Measurements from ENCODE around the gene GPR78.

GPR78 gene

DNA sequence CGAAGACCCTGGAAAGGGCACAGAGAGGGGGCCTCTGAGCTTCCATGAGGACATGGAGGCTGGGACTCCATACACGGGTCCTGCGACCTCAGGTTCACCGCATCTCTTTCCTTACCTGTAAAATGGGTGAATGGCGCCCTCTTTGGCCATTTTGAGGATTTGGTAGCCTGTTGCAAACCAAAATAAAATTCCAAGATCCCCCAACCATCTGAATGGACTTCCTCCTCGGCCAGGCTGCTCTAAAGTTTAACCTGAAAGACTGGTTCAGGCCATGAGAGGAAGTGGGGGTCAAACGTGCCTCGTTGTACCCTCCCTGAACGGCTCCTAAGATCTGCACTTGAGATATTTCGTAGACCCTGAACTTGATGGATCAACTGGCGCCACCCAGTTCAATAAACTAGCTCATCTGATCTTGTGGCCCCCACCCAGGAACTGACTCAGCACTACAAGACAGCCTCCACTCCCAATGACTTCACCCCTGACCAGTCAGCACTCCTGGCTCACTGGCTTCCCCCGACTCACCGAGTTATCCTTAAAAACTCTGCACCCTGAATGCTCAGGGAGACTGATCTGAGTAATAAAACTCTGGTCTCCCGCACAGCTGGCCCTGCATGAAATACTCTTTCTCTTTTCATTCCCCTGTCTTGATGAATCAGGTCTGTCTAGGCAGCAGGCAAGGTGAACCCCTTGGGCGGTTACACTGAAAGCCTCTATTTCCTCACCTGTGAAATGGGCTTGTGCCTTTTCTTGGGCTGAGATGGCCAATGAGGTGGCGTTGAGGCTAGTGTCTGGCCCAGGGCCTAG is 32.9 kb upstream of the GPR78 start:
- Histone ChIP-seq H3K27me3 (ENCODE audit: insufficient read depth, low read length) (no peaks in the 10 kb centered on the region), H2AFZ (ENCODE audit: low read length, unreplicated experiment) (no peak overlapping the region), H3K27ac (ENCODE audit: low read depth, low read length) (no peak overlapping the region), H3K4me3 (ENCODE audit: low read depth, low read length) (no peak overlapping the region), H3K36me3 (ENCODE audit: insufficient read depth, low read length) (no peaks in the 10 kb centered on the region), H3K4me1 (ENCODE audit: control insufficient read depth, insufficient read depth, low read length, unreplicated experiment) (peaks cover 12% of the 10 kb centered on the region), H3K79me2 (ENCODE audit: control insufficient read depth, insufficient read depth, low read length, unreplicated experiment) (no peaks in the 10 kb centered on the region)

DNA sequence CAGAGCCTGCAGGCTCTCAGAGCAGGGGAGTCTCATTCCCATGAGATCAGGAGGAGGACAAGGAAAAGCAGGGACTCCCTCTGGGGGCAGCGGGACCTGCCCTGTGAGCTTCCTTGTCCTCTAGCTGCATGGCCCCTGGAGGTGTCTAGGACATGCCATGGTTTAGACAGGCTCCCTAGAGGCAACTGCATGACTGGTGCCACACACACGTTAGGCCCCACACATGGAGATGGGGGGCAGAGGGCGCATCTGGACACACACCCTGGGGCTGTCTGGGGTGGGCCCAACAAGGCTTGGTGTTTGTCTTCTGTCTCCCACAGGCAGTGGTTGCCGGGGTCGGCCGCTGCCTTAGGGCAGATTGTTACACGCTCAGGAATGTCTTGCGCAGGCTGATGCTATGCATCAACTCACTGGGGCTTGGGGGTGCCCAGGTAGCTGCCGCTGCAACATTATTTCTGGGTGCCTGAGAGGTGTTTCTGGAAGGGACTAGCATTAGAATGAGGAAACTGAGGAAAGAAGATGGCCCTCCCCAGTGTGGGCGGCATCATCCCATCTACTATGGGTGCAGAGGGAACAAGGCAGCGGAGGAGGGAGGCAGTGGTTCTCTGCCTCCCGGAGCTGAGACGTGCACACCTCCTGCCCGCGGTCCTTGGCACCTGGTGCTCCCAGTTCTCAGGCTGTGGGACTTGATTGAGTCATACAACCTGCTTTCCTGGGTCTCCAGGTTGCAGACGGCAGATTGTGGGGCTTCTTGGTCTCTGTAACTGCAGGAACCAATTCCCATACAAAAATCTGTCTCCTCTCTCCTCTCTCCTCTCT is 32.1 kb upstream of the GPR78 start:
- H3K27ac ChIP-seq (ENCODE audit: low read depth, low read length), result no peak overlapping the region
- H3K27me3 ChIP-seq (ENCODE audit: insufficient read depth, low read length), result no peaks in the 10 kb centered on the region
- peaks cover 12% of the 10 kb centered on the region for H3K4me1 ChIP-seq (ENCODE audit: control insufficient read depth, insufficient read depth, low read length, unreplicated experiment)
- no peak overlapping the region for H2AFZ ChIP-seq (ENCODE audit: low read length, unreplicated experiment)
- H3K79me2 ChIP-seq (ENCODE audit: control insufficient read depth, insufficient read depth, low read length, unreplicated experiment), result no peaks in the 10 kb centered on the region
- no peak overlapping the region for H3K4me3 ChIP-seq (ENCODE audit: low read depth, low read length)
- no peaks in the 10 kb centered on the region for H3K36me3 ChIP-seq (ENCODE audit: insufficient read depth, low read length)

DNA sequence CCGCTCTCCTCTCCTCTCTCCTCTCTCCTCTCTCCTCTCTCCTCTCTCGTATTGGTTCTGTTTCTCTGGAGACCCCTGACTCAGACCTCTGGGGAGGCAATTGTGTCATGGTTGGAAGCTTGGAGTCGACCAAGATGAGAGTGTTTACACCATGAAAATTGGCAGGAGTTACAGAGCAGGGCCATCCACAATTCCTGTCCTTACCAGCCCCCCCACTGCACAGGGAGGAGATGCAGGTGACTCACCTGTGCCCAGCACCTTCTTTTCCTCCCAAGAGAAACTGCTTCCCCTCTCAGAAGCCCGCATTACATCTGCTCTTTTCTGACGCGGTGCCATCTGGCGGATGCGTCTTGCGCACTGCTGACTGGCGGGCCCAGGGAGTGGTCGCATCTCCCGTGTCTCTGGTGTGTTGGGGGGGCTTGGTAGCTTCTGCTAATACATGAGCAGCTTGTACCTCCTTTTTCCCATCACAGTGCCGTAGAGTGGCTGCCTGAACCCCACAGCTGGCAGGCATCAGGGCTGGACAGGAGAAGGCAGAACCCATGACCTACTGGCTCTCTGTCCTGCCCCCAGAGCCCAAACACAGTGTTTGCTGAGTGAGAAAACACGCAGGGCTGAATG is 31.4 kb upstream of the GPR78 start:
- peaks cover 12% of the 10 kb centered on the region for H3K4me1 ChIP-seq (ENCODE audit: control insufficient read depth, insufficient read depth, low read length, unreplicated experiment)
- H3K27me3 ChIP-seq (ENCODE audit: insufficient read depth, low read length), result no peaks in the 10 kb centered on the region
- H2AFZ ChIP-seq (ENCODE audit: low read length, unreplicated experiment), result no peak overlapping the region
- H3K36me3 ChIP-seq (ENCODE audit: insufficient read depth, low read length), result no peaks in the 10 kb centered on the region
- no peak overlapping the region for H3K4me3 ChIP-seq (ENCODE audit: low read depth, low read length)
- H3K27ac ChIP-seq (ENCODE audit: low read depth, low read length), result no peak overlapping the region
- no peaks in the 10 kb centered on the region for H3K79me2 ChIP-seq (ENCODE audit: control insufficient read depth, insufficient read depth, low read length, unreplicated experiment)

DNA sequence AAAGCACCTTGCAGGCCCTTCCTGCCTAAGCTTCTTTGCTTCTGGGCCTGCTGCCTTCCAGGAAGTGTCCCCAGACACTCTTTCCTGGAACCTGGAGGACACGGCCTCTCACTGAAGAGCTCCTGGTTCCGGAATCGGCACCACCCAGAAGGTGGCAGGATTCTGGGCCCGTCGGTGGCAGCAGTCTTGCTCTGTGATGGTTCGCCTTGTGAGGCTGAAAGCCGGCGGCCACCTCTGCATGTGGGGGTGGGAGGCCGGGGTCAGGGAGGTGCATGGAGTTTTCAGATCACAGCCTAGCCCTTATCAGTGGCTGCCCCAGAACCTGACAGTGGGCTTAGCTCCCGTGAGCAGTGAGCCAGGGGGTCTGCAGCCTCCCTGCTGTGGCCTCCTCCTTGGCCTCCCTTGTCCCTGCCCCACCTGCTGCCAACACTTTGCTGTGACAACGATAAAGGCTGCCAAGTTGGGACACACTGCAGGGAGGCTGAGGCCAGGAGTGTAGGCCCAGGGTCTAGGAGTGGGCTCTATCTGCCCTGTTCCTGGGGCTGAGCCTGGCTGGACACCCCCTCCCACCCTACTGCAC is 30.8 kb upstream of the GPR78 start:
- no peak overlapping the region for H3K27ac ChIP-seq (ENCODE audit: low read depth, low read length)
- no peak overlapping the region for H2AFZ ChIP-seq (ENCODE audit: low read length, unreplicated experiment)
- H3K79me2 ChIP-seq (ENCODE audit: control insufficient read depth, insufficient read depth, low read length, unreplicated experiment), result no peaks in the 10 kb centered on the region
- H3K4me3 ChIP-seq (ENCODE audit: low read depth, low read length), result no peak overlapping the region
- peaks cover 12% of the 10 kb centered on the region for H3K4me1 ChIP-seq (ENCODE audit: control insufficient read depth, insufficient read depth, low read length, unreplicated experiment)
- no peaks in the 10 kb centered on the region for H3K36me3 ChIP-seq (ENCODE audit: insufficient read depth, low read length)
- no peaks in the 10 kb centered on the region for H3K27me3 ChIP-seq (ENCODE audit: insufficient read depth, low read length)

DNA sequence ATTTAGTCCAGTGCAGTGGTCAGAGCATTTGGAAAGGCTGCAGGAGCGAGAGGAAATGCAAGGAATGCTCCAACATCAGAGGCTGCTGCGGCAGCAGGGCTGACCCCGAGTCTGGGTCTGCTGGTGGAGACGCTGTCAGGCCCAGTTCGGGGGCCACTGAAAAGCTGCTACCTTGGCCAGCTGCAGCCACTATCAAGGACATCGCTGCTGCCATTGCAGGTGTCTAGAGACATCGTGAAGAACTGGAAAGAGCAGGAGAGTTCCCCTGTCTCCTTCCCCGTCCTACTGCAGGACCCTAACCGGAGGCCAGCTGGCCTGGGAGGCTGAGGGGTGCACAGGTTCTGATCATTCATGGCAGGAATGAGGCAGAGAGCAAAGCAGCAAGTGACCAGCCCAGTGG is 29.5 kb upstream of the GPR78 start:
- no peaks in the 10 kb centered on the region for H3K27me3 ChIP-seq (ENCODE audit: insufficient read depth, low read length)
- H3K4me3 ChIP-seq (ENCODE audit: low read depth, low read length), result no peak overlapping the region
- no peaks in the 10 kb centered on the region for H3K79me2 ChIP-seq (ENCODE audit: control insufficient read depth, insufficient read depth, low read length, unreplicated experiment)
- H3K4me1 ChIP-seq (ENCODE audit: control insufficient read depth, insufficient read depth, low read length, unreplicated experiment), result peaks cover 12% of the 10 kb centered on the region
- H3K27ac ChIP-seq (ENCODE audit: low read depth, low read length), result no peak overlapping the region
- no peaks in the 10 kb centered on the region for H3K36me3 ChIP-seq (ENCODE audit: insufficient read depth, low read length)
- H2AFZ ChIP-seq (ENCODE audit: low read length, unreplicated experiment), result no peak overlapping the region

DNA sequence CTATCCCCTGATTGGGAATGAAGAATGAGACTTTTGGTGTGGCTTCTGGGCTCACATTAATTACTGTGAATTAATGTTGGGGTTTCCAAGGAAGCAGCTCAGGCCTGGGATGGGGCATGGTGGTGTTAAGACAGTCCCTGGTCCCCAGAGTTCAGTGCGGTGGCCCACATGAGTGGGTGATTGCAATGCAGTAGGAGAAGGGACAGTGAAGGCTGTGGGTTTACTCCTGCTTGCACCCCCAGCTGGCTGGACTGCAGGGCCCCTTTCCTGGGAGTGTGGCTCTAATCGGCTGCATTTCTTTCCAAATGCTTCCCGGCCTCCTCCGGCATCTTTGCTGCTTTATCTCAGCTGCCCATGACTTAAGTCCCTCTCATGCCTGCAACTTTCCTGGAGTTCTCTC is 28.2 kb upstream of the GPR78 start:
- Histone ChIP-seq H3K27ac (ENCODE audit: low read depth, low read length) (no peak overlapping the region), H3K4me3 (ENCODE audit: low read depth, low read length) (no peak overlapping the region), H3K79me2 (ENCODE audit: control insufficient read depth, insufficient read depth, low read length, unreplicated experiment) (no peaks in the 10 kb centered on the region), H3K36me3 (ENCODE audit: insufficient read depth, low read length) (no peaks in the 10 kb centered on the region), H3K27me3 (ENCODE audit: insufficient read depth, low read length) (no peaks in the 10 kb centered on the region), H2AFZ (ENCODE audit: low read length, unreplicated experiment) (no peak overlapping the region), H3K4me1 (ENCODE audit: control insufficient read depth, insufficient read depth, low read length, unreplicated experiment) (peaks cover 17% of the 10 kb centered on the region)

DNA sequence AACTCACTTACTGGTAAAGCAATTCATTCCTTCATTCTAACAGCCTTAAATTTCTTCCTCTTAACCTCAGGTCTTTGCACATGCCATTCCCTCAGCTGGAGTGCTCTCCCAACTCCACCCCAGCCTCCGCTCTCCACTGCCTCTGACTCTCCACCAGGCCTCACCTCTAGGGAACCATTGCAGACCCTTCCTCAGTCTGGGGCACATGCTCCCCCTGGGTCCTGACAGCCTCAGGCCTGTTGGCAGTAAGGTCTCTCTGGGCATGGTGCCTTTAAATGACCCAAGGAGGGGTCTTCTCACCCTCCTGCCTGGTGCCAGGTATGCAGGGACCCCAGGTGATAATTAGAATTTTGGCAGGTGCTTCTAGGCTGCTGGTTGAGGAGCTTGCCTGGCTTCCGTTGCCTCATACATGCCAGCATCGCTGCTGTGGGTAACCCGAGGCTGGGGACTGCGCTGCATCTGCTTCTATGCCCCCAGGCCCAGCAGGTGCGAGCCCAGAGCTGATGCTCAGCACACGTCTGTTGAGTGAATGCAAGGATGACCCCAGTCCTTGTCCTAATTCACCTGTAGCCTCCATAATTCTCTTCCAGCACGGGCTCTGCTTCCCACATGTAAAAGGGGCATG is 27.5 kb upstream of the GPR78 start:
- peaks cover 13% of the 10 kb centered on the region for H3K4me1 ChIP-seq (ENCODE audit: control insufficient read depth, insufficient read depth, low read length, unreplicated experiment)
- H3K27ac ChIP-seq (ENCODE audit: low read depth, low read length), result no peak overlapping the region
- no peaks in the 10 kb centered on the region for H3K27me3 ChIP-seq (ENCODE audit: insufficient read depth, low read length)
- H3K4me3 ChIP-seq (ENCODE audit: low read depth, low read length), result no peak overlapping the region
- no peaks in the 10 kb centered on the region for H3K36me3 ChIP-seq (ENCODE audit: insufficient read depth, low read length)
- H2AFZ ChIP-seq (ENCODE audit: low read length, unreplicated experiment), result no peak overlapping the region
- no peaks in the 10 kb centered on the region for H3K79me2 ChIP-seq (ENCODE audit: control insufficient read depth, insufficient read depth, low read length, unreplicated experiment)

DNA sequence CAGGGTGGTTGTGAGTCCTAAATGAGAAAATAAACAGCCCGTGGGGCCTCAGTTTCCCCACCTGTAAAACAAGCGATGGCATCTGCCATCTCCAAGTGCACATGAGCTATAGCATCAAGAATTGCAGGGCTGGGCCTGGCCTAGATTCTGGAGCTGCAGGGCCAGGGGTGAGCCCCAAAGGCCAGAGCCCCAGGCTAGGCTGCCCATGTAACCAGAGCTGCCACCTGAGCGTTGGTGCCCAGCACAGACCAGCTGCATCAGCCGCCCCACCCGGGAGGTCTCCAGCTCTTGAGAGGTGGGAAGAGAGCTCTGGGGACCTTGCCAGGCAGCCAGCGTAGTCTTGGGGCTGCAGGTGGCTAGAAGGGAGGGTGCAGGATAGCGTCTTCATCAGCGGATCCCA is 27.0 kb upstream of the GPR78 start:
- no peak overlapping the region for H3K4me3 ChIP-seq (ENCODE audit: low read depth, low read length)
- no peaks in the 10 kb centered on the region for H3K79me2 ChIP-seq (ENCODE audit: control insufficient read depth, insufficient read depth, low read length, unreplicated experiment)
- H3K4me1 ChIP-seq (ENCODE audit: control insufficient read depth, insufficient read depth, low read length, unreplicated experiment), result peaks cover 16% of the 10 kb centered on the region
- no peaks in the 10 kb centered on the region for H3K36me3 ChIP-seq (ENCODE audit: insufficient read depth, low read length)
- H3K27ac ChIP-seq (ENCODE audit: low read depth, low read length), result no peak overlapping the region
- no peaks in the 10 kb centered on the region for H3K27me3 ChIP-seq (ENCODE audit: insufficient read depth, low read length)
- H2AFZ ChIP-seq (ENCODE audit: low read length, unreplicated experiment), result no peak overlapping the region

DNA sequence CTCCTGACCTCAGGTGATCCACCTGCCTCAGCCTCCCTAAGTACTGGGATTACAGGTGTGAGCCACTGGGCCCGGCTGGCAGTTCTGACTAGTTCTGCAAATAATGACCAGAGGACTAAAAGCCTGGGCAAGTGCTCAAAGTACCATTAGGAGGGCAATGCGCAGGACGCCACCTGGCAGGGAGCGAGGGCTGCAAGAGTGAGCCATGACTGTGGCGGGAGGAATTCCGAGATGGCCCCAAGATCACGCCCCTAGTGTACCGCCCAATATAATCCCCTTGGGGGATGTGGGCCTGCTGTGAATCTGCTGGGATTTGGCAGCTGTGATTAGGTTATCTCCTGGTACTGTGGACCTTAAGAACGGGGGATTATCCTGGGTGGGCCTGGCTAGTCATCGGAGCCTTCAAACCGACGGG is 26.2 kb upstream of the GPR78 start:
- no peaks in the 10 kb centered on the region for H3K27me3 ChIP-seq (ENCODE audit: insufficient read depth, low read length)
- H2AFZ ChIP-seq (ENCODE audit: low read length, unreplicated experiment), result no peak overlapping the region
- H3K27ac ChIP-seq (ENCODE audit: low read depth, low read length), result no peak overlapping the region
- peaks cover 22% of the 10 kb centered on the region for H3K4me1 ChIP-seq (ENCODE audit: control insufficient read depth, insufficient read depth, low read length, unreplicated experiment)
- no peaks in the 10 kb centered on the region for H3K79me2 ChIP-seq (ENCODE audit: control insufficient read depth, insufficient read depth, low read length, unreplicated experiment)
- no peaks in the 10 kb centered on the region for H3K36me3 ChIP-seq (ENCODE audit: insufficient read depth, low read length)
- H3K4me3 ChIP-seq (ENCODE audit: low read depth, low read length), result no peak overlapping the region

DNA sequence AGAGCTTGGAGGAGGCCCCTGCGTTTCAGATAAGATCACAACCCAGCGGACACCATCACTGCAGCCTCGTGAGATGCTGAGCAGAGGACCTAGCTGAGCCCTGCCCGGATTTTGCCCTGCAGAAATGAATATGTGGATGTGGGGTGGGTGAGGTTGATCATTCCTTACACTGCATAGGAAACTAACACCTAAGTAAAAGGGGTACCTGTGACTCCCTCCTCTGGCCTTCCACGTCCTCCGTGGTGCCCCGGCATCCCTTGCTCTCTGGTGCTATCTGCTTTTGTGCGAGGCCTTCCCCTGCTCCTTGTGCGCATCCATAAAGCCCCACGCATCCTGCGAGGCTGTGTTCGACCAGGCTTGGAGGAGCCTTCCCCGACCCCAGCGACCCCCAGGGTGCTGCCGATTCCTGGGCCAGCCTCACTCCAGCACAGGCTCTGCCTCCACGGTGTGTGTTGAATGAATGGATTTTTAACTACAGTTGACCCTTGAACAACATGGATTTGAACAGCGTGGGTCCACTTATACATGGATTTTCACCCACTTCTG is 25.6 kb upstream of the GPR78 start:
- Histone ChIP-seq H3K27me3 (ENCODE audit: insufficient read depth, low read length) (no peaks in the 10 kb centered on the region), H2AFZ (ENCODE audit: low read length, unreplicated experiment) (no peak overlapping the region), H3K36me3 (ENCODE audit: insufficient read depth, low read length) (no peaks in the 10 kb centered on the region), H3K79me2 (ENCODE audit: control insufficient read depth, insufficient read depth, low read length, unreplicated experiment) (no peaks in the 10 kb centered on the region), H3K27ac (ENCODE audit: low read depth, low read length) (no peak overlapping the region), H3K4me1 (ENCODE audit: control insufficient read depth, insufficient read depth, low read length, unreplicated experiment) (peaks cover 22% of the 10 kb centered on the region), H3K4me3 (ENCODE audit: low read depth, low read length) (no peak overlapping the region)

Measured in ACC112 (cell line).